HG03175 (cell line): ENCODE measurements around the gene MSMP.
A peak's percentile ranks its signal among the peaks of the same experiment; 100 is the strongest.

ENCODE experiments used
- ATAC-seq: cut with Tn5 transposase; IDR thresholded peaks from one replicate; pipeline ENCODE4 v1.9.1; 2021; ENCODE audit warnings: mild to moderate bottlenecking, moderate library complexity; ENCODE audit not compliant: unreplicated experiment

MSMP gene

DNA sequence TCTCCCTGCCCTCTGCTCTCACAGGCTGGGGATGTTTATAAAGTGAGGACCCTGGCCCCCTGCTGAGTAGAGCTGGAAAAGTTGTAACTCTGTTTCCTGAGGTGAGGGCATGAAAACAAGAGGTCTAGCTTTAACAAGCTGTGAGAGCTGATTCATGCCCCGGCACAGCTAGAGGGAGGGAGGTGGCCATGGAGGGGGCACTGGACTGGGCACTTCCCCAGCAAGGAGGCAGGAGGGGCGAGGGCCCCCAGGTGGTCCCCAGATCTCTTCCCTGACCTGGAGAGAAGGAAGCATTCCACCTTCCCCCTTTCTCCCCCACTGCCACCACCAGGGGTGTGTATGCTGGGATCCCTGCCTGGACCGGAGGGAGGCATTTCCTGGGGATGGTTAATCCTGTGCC is at the start of gene MSMP:
TSS of gene MSMP (minus strand) at position 13 of the 400 bp plus-strand sequence. CDS start 147 bp downstream, outside the sequence.
- ATAC-seq: no peak

- no peak for ATAC-seq
These were observed 47.5 kb upstream of the MSMP start for GRCh38 chr9:35801328-35802128.

GRCh38 chr9:35800530-35800929 is 46.5 kb upstream of the MSMP start:
- no peak for ATAC-seq

GRCh38 chr9:35798658-35799374 is 44.7 kb upstream of the MSMP start:
- ATAC-seq: no peak

DNA sequence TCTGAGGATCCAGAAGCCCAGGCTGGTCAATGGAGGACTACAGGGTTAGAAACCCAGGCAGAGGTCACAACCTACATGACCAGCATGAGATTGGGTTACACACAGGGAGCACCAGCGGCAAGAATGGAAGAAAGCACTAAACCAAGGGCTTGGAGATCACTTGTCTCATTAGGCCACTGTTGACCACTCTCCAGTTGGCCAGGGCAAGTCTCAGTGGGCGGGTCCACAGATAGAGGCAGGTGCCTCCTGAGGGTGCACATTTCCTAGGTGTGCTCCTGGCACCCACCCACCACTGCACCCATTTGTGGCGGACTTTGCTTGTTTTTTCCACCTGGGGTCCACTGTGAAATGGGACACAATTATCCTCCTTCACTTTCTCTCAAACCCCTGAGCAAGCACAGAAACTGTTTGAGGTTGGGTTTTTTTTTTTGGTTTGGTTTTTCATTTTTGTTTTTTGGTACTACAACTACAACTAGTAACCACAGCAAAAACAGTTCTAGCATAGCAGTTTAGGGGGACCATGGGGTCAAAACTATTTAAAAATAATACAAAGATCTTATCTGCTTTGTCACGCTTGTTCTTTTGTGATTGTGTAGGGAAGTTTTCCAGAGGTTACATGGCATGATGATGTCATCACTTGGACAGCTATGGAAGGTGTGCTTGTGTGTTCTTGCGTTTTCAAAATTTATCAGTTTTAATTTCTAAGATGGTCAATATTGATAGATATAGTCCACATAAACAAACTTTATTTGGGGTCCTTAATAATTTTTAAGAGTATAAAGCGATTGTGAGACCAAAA is 43.4 kb upstream of the MSMP start:
- ATAC-seq: no peak

DNA sequence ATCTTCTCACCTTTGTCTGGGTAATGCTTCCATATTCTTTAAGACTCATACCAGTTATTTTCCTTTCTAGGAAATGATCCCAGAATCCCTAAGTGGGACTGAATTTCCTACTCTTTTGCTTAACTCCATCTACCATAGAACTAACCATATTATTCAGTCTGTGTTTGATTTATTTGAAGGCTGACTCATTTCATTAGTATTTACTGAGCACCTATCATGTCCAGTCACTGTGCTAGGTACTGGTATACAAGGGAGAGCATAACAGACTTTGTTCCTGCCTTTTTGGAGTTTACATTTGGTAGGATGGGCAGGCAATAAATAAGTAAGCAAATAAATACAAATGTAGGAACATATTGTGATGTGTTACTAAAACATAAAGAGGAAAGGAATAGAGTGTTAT is 41.6 kb upstream of the MSMP start:
- ATAC-seq: no peak

DNA sequence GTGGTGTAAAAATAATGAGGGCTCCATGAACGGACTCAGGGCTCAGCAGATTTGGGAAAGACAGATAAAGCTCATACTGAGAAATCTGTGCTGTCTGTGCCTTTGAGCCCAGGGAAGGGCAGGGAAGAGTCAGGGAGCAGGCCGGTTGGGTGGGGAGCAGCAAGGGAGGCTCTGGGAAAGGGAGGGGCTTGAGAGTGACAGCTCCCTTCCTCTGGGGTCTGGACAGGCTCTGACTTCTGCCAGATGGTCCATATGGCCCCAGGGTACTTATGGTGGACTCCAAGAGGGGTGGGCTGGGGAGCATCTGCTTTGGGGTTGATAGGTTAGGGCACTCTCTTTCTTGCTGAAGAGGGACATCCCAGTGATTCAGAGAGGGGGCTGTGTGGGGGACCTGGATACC is 39.4 kb upstream of the MSMP start:
- no peak for ATAC-seq

DNA sequence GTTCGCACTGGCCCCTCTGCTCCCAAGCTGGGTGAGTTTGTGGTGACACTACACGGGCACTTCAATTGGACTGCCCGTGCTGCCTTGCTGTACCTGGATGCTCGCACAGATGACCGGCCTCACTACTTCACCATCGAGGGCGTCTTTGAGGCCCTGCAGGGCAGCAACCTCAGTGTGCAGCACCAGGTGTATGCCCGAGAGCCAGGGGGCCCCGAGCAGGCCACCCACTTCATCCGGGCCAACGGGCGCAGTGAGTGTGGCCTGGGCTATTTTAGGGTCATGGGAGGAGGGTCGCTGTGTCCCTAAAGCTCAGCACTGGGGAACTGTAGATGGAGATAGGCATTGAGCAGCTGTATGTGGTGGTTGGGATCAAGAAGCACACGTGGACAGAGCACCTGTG is 38.8 kb upstream of the MSMP start:
- ATAC-seq: no peak

GRCh38 chr9:35792024-35792813 is 38.1 kb upstream of the MSMP start:
- no peak for ATAC-seq

- no peak for ATAC-seq
These were observed 37.3 kb upstream of the MSMP start, which contains the start of gene NPR2 for GRCh38 chr9:35791297-35791921. Gene NPR2 (plus strand): TSS chr9:35791591. CDS start chr9:35792409, 818 bp downstream.

- ATAC-seq: peak; percentile 55
These were observed 36.6 kb upstream of the MSMP start for GRCh38 chr9:35790385-35791296.

- no peak for ATAC-seq
These were observed 35.9 kb upstream of the MSMP start for GRCh38 chr9:35790025-35790384.

- ATAC-seq: no peak
These were observed 35.5 kb upstream of the MSMP start for GRCh38 chr9:35789541-35789940.

DNA sequence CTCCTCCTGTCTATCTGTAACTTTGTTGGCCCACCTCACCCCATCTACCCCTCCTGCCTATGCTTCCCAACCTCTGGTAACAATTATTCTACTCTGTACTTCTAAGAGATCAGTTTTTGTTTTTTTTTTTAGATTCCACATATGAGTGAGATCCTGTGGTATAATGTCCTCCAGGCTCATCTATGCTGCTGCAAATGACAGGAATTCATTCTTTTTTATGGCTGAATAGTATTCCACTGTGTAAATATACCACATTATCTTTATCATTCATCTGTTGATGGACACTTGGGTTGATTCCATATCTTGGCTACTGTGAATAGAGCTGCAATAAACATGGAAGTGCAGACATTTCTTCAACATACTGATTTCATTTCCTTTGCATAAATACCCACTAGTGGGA is 29.3 kb upstream of the MSMP start:
- no peak for ATAC-seq

GRCh38 chr9:35781066-35781465 is 27.0 kb upstream of the MSMP start:
- ATAC-seq: no peak

- no peak for ATAC-seq
These were observed 24.4 kb upstream of the MSMP start for GRCh38 chr9:35778496-35778895.

DNA sequence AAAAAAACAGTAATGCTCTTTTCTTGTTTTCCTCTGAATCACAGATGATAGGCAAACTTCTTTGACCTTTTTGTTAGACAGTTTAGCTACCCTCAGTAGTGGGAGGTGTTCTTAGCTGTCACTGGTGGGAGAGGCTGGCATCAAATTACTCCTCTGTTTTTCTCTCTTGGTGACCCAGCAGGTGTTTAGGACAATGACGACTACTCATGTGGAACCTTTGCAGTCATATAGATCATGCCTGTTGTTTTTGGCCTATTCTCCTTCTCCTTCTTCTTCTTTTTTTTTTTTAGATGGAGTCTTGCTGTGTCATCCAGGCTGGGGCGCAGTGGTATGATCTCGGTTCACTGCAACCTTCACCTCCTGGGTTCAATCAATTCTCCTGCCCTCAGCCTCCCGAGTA is 21.9 kb upstream of the MSMP start:
- no peak for ATAC-seq

DNA sequence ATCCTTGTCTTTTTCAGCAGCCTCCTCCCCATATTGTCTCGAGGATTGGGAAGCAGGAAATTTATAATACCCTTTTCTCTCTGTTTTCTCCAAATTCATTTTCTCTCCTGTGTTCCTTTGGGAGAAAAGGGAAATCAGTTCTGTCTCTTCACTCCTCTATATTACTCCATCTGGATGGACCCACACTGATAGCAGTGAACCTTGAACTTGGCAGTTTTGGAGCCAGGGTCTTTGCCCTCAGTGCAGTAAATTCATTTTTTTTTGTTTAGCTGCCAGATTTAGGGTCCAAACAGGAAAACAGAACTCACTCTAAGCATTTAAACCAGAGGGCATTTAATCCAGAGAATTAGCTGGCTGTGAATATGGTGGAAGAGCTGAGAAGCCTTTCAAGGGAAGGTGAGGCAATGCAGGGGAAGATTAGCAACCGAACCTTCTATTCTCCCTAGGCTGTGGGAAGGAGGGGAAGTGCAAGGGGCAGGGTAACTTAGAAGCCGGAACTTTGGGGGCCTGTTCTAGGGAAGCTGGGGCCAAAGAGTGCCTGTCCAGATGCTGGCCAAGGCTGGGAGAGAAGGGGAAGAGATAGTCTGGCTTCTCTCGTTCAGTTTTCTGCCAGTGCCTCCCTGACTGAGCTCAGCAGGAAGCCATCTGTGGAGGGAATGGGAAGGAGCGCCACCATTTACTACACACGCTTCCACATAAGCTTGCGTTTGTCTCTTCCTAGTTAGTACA is 21.0 kb upstream of the MSMP start:
- ATAC-seq: no peak

- no peak for ATAC-seq
These were observed 17.9 kb upstream of the MSMP start for GRCh38 chr9:35771943-35772342.
